Ramos (cell line): ENCODE measurements around the gene THAP4.

Experiments
- in situ Hi-C: fragments of 300-500 bp; cut with MboI; formaldehyde crosslinking; loops from one replicate; pipeline ENCODE4 v1.14.3; 2022; ENCODE audit warnings: low sequenced_read_pairs; ENCODE audit not compliant: unreplicated experiment

THAP4 gene

DNA sequence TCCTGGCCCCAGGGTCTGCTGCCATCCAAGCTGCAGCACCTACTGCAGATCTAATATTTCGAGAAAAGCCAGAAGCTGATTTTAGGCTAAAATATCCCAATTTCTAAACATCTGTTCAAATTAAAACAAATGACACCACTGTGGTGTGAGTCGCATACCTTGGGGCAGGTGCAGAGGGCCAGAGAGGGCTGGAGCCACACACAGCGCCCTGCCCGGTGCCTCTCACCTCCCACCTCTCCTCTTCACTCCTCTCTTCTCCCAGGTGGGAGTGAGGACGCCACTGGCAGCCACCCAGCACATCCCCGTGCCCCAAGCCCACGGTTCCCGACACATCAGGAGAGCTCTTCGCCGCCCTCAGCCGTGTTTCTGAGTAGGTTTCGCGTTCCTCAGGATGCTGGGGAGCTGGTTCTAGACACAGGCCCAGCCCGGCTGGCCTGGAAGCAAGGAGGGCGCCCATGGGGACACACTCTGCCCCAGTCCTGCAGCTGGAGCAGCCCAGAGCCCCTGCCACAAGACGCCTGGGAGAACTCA lies 21.4 kb downstream of the THAP4 start:
- in situ Hi-C loops = no loop called here

GRCh38 chr2:241615041-241615440 lies 21.9 kb downstream of the THAP4 start:
- in situ Hi-C loops = no loop called here

DNA sequence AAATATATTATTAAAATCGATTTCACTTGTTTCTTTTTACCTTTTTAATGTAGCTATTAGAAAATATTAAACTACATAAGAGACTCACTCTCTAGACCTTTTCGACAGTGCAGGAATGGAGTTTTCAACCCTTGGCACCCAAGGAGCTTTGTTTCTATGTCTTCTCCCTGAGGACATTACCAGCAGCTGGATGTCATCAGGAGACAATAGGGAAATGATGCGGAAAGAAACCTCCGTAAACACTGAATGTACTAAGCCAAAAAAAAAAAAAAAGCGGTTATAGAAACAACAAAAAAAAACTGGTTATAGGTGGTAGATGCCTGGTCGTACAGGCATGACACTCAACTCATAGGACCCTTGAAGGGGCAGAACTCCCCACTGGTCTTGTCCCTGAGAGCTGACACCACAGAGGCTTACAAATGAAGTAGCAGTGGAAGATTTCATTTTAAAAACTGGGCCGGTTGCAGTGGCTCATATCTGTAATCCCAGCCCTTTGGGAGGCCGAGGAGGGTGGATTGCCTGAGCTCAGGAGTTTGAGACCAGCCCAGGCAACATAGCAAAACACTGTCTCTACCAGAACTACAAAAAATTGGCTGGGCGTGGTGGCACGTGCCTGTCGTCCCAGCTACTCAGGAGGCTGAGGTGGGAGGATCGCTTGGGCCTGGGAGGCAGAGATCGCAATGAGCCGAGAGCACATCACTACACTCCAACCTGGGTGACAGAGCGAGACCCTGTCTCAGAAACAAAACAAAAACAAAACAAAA lies 23.8 kb downstream of the THAP4 start:
- in situ Hi-C loops = no loop called here

DNA sequence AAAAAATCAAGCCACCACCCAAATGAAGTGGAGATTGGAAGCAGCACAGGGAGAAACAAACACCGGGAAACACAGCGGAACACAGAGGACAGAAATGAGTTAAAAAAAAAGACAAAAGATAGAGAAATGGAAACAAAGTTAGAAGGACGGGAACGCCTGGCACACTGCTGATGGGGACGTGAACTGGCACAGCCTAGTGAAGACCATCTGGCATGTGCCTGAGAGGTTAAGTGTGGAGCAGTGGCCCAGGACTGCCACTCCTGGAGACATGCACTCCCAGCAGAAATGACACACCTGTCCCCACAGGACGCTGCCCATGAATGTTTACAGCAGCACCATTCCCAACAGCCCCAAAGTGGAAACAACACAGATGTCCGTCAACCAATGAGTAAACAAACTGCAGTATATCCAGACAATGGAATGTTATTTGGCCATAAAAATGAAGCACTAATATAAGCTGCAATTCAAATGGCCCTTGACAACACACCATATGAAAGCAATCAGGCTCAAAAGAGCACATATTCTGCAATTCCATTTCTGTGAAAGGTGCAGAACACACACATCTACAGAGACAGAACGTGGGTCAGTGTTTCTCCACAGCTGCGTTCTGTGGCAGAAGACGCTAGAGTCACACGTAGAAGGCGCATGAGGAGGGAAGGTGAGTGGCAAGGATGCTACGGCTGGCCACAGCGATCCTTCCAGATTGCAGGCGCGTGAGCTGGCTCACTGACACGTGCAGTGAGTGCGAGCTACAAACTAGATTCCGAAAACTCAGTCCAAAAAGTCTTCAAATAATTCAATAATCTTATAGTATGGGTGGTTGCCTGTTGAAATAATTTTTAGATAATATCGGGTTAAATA lies 24.6 kb downstream of the THAP4 start:
- in situ Hi-C loops = no loop called here

DNA sequence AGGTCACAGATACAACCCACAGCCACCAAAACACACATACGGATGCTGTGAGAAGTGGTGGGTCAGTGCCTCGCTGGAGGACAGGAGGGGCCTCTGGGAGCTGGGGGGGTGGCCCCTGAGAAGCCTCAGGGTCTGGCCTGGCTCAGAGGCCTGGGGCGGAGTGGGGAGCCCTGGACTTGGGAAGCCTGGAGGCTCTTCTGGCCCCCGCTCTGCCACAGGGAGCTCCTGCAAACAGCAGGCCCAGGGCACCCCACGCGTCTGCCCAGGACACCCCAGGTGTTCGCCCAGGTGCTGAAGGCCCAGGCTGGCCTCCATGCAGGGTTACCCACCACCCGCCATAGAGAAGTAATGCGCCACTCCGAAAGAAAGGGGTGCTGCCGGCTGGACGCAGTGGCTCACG lies 25.9 kb downstream of the THAP4 start:
- in situ Hi-C loops = no loop called here

DNA sequence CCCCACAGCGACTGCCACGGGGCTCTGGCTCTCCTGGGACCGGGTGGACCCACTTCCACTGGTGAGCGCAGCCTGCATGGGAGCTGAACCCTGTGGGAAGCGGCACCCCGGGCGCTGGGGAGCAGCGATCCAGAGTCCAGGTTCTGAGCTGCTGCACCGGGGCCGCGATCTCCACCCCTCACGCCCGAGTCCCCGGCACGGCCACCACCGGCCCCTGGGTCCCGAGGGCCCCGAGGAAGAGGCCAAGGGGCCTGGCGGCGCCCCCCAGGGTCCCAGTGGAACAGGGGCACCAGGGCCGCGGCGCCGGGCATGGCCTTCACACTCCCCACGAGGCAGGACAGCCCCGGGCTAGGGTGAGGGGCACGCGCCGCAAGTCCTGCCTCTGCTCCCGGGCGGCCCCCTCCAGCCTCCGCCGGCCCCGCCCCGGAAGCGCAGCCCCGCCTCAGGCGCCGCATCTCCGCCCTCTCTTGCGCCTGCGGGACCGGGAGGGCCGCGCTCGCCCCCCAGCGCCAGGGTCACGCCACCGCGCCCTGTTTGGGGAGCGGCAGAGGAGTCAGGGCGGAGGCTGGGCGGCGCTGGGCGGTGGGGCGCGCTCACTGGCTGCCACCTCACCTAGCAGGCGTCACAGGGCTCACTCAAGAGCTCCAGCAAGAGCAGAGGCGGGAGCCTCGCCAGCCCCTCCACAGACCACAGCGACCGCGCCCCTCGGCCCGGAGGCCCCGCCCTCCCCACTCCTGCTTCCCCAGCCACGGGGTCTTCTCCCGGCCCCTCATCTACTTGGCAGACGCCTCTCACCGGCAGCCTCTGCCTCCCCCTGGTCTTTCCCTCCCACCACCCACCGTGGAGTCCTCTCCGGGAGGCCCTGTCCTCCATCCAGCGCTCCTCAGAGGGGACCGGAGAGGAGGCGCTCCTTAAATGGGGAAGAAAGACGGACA lies 26.8 kb downstream of the THAP4 start:
- in situ Hi-C loops = no loop called here

DNA sequence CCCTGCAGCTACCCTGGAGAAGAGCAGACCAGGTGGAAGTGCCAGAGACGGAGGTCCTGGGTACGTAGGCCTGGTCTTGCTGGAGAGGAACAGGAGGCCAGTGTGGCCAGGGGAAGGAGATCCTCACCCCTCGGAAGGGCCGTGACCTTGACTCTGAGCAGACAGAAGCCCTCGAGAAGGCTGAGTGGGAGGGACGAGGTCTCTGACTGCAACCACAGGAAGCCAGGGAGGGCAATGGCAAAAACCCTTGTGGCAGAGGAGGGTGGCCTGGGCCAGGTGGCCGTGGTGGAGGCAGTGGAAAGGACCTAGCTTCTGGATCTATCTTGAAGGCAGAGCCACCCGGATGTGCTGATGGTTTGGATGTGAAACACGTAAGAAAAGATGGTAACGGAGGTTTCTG lies 28.1 kb downstream of the THAP4 start:
- in situ Hi-C loops = no loop called here

DNA sequence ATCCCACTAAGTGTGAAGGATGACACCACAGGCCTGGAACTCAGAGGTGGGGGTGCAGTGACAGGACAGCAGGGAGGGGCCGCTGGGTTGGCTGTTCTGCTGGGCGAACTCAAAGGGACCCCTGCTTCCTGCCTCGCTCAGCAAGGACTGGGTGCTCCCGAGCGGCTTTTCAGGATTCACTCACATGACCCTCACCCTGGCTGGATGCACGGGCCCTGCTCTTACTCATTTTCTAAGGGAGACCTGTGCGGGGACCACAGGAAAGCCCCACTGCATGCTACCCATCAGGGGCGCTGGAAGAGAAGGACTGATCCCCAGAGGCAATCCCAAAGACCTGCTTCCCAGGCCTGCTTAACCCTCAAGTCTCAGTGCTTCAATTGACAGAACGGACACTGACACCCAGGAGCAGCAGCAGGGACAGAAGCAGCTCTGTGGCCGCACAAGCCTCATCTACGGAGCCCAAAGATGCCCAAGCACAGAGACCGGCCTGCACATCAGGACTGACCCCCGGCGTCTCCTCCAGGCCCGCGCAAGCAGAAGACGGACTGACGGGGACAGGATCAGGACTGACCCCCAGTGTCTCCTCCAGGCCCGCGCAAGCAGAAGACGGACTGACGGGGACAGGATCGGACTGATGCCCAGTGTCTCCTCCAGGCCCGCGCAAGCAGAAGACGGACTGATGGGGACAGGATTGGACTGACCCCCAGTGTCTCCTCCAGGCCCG lies 29.6 kb downstream of the THAP4 start:
- in situ Hi-C loops = no loop called here

DNA sequence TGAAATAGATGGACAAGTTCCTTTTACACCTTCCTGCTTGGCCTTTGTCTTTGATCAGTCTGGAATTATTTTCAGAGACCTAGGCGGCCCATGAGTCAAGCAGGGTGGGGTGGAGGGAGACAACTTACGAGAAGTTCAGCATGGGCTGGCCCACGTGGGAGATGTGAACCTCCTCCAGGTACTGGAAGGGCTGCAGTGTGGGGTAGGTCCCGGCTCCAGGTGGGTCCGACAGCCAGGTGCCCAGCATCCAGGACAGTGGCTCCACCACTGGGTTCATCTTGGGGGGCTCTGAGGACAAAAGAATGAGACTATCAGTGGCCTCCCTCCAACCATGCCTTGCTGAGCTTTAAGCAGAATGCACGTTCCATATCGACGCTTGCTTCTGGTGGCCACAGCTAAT lies 30.8 kb downstream of the THAP4 start:
- in situ Hi-C loops = no loop called here

- in situ Hi-C loops = no loop called here
Measured at GRCh38 chr2:241603686-241604085, 33.3 kb downstream of the THAP4 start.

- in situ Hi-C loops = no loop called here
Measured at GRCh38 chr2:241602720-241603119, 34.2 kb downstream of the THAP4 start.

DNA sequence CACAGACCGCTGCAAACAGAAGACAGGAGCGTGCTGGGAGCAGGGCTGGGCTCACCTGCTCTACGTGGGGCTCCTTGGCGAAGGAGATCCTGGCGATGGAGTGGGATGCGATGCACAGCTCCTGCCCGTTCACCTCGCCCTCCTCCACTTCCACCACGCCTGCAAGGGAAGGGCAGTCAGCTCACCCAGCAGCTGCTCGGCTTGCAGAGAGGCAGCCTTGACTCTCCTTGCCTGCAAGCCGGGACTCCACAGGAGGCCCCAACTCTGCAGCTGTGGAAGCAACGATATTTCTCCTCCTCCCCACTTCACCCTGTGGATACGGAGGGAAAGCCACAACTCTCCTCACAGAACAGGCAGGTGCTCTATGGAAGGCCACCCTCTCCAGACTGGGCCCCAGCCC lies 35.1 kb downstream of the THAP4 start:
- in situ Hi-C loops = no loop called here

GRCh38 chr2:241599615-241600014 lies 37.3 kb downstream of the THAP4 start:
- in situ Hi-C loops = no loop called here

GRCh38 chr2:241598487-241598886 lies 38.5 kb downstream of the THAP4 start:
- in situ Hi-C loops = no loop called here

DNA sequence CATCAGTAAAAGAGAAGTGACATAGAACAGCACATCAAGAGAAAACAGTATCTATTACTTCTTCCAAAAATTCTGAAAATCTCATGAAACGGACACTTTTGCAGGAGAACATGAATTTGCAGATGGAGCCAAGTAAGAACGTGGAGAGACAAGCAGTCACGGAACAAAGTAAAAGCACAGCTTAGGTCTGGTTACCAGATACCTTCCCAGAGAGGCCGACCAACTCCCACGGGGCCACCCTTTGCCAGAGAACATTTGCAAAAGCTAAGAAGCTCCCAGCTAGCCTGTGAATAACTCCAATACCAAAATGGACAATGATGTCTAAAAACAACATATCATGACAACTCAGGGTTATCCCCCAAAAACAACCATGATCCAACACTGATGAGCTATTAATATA lies 38.9 kb downstream of the THAP4 start:
- in situ Hi-C loops = no loop called here

DNA sequence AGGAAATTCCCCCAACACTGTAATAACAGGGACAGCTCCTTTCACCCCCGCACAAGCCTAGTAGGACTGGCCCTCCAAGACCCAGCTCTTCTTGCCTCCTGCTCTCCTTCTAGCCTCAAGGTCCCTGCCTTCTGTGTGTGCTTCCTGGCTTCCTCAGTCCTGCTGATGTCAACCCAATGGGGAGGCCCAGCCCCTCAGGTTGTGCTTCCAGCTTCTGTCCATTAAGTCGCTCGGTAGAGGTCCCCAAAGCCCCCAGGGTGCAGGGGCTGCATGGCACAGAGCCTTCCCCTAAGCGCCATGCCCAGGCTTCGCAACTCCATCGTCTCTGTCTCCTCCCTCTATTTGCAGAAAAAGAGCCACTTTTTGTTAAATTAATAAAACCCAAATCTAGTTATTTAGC lies 39.4 kb downstream of the THAP4 start:
- in situ Hi-C loops = no loop called here

GRCh38 chr2:241595600-241596140 lies 41.3 kb downstream of the THAP4 start:
- in situ Hi-C loops = no loop called here

DNA sequence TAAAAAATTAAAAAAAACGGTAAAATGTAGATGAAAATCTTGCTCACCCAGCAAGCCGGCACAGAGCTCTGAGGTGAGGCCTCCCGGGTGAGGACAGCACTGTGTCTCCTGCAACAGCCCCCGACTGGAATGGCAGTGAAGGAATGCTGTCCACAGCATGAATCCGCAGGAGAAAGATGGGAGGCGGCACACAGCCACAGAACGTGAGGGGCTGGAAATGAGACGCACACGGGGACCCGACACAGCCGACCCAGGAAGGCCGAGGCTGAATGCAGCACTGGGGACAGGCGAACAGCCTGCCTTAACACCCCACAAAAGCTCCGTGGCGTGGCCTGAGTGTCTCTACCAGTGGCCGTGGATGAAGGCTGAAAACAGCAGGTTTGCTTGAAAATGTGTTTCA lies 43.7 kb downstream of the THAP4 start:
- in situ Hi-C loops = no loop called here

GRCh38 chr2:241592126-241592845 lies 44.7 kb downstream of the THAP4 start:
- in situ Hi-C loops = no loop called here
